Keratinocyte (primary cell): ENCODE results near the gene KDF1.

Experiments
- EZH2 ChIP-seq: IDR thresholded peaks from one replicate; pipeline ENCODE4 v1.6.1; 2012; ENCODE audit warnings: inconsistent platforms, mild to moderate bottlenecking, low read length, moderate library complexity
- TF ChIP-seq, protein P1 (sequence below), 3 experiments: IDR thresholded peaks in 1 of 3; conservative IDR thresholded peaks in 1 of 3; optimal IDR thresholded peaks in 1 of 3; 2 replicates in 2 of 3; 3 replicates in 1 of 3; pipeline versions ENCODE3 to v1.5.1; 2011; ENCODE audit warnings: low read length in 3 of 3, mild to moderate bottlenecking in 3 of 3, moderate library complexity in 2 of 3, control low read depth in 1 of 3, inconsistent platforms in 1 of 3; ENCODE audit not compliant: insufficient read depth in 2 of 3; ENCODE audit errors: extremely low read depth in 1 of 3

DNA sequence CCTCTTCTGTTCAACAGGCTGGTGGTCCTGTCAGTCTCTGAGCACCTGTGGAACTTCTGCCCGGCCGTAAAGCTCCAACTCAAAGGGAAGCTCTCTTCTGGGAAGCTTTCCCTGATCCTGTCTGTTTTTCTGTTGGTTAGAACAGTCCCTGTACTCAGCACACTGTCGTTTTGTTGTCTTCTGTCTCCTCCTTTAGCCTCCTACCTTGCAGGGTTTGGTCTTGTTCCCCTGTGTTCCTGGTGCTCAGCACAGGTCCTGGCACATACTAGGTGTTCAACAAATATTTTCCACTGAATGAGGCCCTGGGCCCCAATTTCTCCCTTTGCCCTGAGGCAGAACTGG lies 328 bp upstream of the KDF1 start:
- TF ChIP-seq, protein P1, sequence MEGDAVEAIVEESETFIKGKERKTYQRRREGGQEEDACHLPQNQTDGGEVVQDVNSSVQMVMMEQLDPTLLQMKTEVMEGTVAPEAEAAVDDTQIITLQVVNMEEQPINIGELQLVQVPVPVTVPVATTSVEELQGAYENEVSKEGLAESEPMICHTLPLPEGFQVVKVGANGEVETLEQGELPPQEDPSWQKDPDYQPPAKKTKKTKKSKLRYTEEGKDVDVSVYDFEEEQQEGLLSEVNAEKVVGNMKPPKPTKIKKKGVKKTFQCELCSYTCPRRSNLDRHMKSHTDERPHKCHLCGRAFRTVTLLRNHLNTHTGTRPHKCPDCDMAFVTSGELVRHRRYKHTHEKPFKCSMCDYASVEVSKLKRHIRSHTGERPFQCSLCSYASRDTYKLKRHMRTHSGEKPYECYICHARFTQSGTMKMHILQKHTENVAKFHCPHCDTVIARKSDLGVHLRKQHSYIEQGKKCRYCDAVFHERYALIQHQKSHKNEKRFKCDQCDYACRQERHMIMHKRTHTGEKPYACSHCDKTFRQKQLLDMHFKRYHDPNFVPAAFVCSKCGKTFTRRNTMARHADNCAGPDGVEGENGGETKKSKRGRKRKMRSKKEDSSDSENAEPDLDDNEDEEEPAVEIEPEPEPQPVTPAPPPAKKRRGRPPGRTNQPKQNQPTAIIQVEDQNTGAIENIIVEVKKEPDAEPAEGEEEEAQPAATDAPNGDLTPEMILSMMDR (optimal IDR thresholded peaks at IDR 0.05 in 1 of 3, IDR thresholded peaks at IDR 0.05 in 1 of 3, conservative IDR thresholded peaks at IDR 0.05 in 1 of 3; ENCODE audit: extremely low read depth in 1 of 3, insufficient read depth in 2 of 3, low read length in 3 of 3): no peak
- no peak for TF ChIP-seq EZH2
